Measurements from ENCODE around the gene HOXD11. TPM values are rescaled to one million over a fixed set of nuclear protein-coding genes. Genes with fewer than 3 reads are reported as not detected.

Gene HOXD11
- total RNA-seq, 2 donors from 2014 or later, result 0.25 to 1.6 TPM

DNA sequence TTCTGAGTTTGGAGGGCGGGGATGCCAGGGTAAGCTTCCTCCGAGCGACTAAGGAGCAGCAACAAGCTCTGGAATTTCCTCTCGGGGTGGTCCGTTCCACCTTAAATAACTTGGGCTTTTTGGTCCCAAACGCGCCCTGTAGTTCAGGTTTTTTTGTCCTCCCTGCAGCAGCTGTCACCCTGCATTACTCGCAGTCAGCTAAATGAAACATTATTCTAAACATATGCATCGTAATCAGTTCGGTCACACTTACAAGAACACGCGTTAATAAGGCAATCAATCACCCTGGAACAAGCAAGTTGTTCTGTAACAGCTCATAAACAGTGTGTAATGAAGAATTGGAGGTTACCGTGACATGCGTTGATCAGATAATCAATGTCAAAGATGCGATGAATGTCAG lies 31.6 kb upstream of the HOXD11 start:
- Histone ChIP-seq H3K4me1 (no peaks in the 10 kb centered on the region), H3K9ac (ENCODE audit: low read depth in 2 of 2, low read length in 2 of 2) (no peak overlapping the region), H3K36me3 (no peaks in the 10 kb centered on the region), H3K9me3 (no peaks in the 10 kb centered on the region), H3K27ac (no peak overlapping the region), H3K27me3 (peaks cover 88% of the 10 kb centered on the region), H3K4me3 (no peak overlapping the region)
- DNase-seq, result no peak
- intact Hi-C loops (cut with DNase I), result no loop called here
- TF ChIP-seq, protein P1, sequence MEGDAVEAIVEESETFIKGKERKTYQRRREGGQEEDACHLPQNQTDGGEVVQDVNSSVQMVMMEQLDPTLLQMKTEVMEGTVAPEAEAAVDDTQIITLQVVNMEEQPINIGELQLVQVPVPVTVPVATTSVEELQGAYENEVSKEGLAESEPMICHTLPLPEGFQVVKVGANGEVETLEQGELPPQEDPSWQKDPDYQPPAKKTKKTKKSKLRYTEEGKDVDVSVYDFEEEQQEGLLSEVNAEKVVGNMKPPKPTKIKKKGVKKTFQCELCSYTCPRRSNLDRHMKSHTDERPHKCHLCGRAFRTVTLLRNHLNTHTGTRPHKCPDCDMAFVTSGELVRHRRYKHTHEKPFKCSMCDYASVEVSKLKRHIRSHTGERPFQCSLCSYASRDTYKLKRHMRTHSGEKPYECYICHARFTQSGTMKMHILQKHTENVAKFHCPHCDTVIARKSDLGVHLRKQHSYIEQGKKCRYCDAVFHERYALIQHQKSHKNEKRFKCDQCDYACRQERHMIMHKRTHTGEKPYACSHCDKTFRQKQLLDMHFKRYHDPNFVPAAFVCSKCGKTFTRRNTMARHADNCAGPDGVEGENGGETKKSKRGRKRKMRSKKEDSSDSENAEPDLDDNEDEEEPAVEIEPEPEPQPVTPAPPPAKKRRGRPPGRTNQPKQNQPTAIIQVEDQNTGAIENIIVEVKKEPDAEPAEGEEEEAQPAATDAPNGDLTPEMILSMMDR (IDR thresholded peaks at IDR 0.05), result no peak

DNA sequence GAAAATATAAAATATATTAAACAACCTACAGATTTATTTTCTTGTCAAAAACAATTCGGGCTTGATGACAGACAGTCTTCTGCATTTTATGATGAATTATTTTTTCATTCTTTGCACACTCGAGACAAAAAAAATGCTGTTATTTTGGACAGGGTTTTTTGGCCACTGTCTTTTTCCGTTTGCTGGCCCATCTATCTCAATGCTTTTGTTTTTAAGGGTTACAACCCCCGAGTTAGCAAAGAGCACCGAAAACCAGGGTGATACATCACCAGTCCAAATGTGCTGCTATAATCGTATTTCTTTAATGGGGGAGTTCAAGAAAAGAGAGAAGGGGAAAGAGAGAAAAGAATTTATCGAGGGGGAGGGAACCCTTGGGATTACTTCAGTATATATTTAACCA lies 31.0 kb upstream of the HOXD11 start:
- TF ChIP-seq, protein P1 (IDR thresholded peaks at IDR 0.05), result no peak
- intact Hi-C loops (cut with DNase I), result no loop called here
- no peaks in the 10 kb centered on the region for H3K36me3 ChIP-seq
- no peaks in the 10 kb centered on the region for H3K4me1 ChIP-seq
- peaks cover 91% of the 10 kb centered on the region for H3K27me3 ChIP-seq
- no peaks in the 10 kb centered on the region for H3K9me3 ChIP-seq
- no peak overlapping the region for H3K4me3 ChIP-seq
- DNase-seq, result no peak
- H3K9ac ChIP-seq (ENCODE audit: low read depth in 2 of 2, low read length in 2 of 2), result no peak overlapping the region
- H3K27ac ChIP-seq, result no peak overlapping the region

DNA sequence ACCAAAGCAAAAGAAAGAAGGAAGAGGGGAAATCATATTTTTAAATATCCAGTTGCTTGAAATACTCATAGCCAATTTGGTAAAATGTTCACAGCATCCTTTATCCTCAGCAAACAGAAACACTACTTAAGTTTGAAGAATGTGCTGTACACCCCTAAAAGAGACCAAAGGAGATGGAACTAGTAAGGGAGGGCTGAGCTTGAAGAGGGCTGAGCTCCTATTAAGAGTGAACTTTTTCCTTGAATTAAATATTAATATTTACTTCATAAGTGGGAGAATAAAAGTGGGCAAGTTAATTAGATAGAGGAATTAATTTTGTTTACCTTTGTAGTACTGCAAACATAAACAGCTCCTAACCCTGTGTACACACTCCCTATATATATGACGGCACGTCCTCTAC lies 30.3 kb upstream of the HOXD11 start:
- intact Hi-C loops (cut with DNase I), result no loop called here
- H3K4me1 ChIP-seq, result no peaks in the 10 kb centered on the region
- H3K27me3 ChIP-seq, result peaks cover 91% of the 10 kb centered on the region
- H3K36me3 ChIP-seq, result no peaks in the 10 kb centered on the region
- no peaks in the 10 kb centered on the region for H3K9me3 ChIP-seq
- H3K27ac ChIP-seq, result no peak overlapping the region
- no peak overlapping the region for H3K9ac ChIP-seq (ENCODE audit: low read depth in 2 of 2, low read length in 2 of 2)
- no peak for DNase-seq
- no peak overlapping the region for H3K4me3 ChIP-seq
- TF ChIP-seq, protein P1 (IDR thresholded peaks at IDR 0.05), result no peak

DNA sequence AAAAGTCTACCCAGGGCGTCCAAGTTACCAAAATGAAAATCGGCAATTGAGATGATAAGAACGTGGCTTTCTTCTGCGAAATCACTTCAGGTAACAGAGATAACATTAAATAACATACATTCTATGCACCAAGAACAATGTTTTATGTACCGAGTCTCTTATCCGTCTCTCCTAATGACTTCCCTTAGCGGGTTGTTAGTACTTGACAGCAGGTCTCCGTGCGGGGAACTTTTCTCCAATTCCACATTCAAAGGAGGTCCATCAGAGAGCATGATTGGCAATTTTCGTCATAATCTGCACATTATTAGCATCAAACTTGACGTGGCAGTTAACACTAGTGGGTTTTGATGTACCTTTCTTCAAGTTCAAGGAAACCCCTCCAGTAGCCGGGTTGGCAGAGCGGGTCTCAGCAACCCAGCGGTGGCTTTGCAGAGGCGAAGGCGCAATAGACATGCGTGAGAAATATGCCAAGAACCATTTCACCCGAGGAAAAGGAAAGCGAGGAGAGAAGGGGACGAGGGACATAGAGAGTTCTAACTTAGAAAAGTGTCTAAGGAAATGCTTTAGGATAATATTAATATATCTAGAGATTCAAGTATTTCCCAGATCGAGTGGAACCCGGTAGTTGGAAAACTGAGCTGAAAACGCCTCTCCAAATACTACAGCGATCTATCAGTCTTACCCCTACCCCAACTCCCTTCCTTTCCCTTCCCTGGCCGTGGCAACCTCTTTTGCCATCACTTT lies 28.4 kb upstream of the HOXD11 start:
- Histone ChIP-seq H3K9me3 (no peaks in the 10 kb centered on the region), H3K9ac (ENCODE audit: low read depth in 2 of 2, low read length in 2 of 2) (no peak overlapping the region), H3K4me3 (no peak overlapping the region), H3K27me3 (peaks cover 93% of the 10 kb centered on the region), H3K4me1 (no peaks in the 10 kb centered on the region), H3K36me3 (no peaks in the 10 kb centered on the region), H3K27ac (no peak overlapping the region)
- TF ChIP-seq, protein P1 (IDR thresholded peaks at IDR 0.05), result no peak
- no peak for DNase-seq
- intact Hi-C loops (cut with DNase I), result no loop called here

DNA sequence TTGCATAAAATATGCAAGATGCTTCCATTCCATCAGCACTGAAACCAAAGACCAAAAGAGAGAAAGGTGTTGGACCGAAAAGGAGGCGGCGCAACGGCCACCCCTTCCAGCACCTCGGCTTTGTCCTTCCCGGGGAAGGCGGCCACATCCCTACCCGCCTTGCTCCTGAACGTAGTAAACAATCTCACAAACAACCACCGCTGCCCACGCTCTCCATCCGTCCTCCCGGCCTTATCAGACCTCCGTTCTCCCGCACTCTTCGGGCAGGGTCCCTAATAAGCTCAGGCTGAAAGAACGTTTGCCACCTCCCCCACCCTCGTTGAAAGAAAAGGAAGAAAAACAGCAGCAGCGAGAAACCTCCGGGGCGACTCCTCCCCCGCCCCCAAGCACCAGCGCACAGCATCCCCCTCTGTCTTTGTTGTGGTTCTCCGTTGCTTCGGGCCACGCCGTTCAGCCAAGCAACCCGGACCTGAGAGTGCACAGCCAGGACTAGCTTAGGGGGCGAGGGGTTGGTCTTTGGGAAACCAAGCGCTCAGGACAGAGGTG lies 27.7 kb upstream of the HOXD11 start:
- no peak for DNase-seq
- TF ChIP-seq, protein P1 (IDR thresholded peaks at IDR 0.05), result no peak
- H3K27ac ChIP-seq, result no peak overlapping the region

More for the DNA sequence above, 27.7 kb upstream of the HOXD11 start:
- H3K36me3 ChIP-seq, result no peaks in the 10 kb centered on the region
- H3K9ac ChIP-seq (ENCODE audit: low read depth in 2 of 2, low read length in 2 of 2), result no peak overlapping the region
- no peaks in the 10 kb centered on the region for H3K4me1 ChIP-seq
- no peaks in the 10 kb centered on the region for H3K9me3 ChIP-seq
- peak overlapping the region; percentile 25 for H3K4me3 ChIP-seq
- intact Hi-C loops (cut with DNase I), result no loop called here
- peaks cover 95% of the 10 kb centered on the region for H3K27me3 ChIP-seq

Data from colonic mucosa (tissue), 4 donors.